Effector memory CD4-positive, alpha-beta T cell (primary cell): ENCODE measurements around the gene U2AF2.

Source experiments
- DNase-seq, 3 donors: peaks; one replicate each; pipeline ENCODE4 v3.0.0-alpha.2; 2020
- H3K27ac ChIP-seq: 2 replicates; pipeline ENCODE4 v1.7.0; 2013; ENCODE audit warnings: mild to moderate bottlenecking, low read length, moderate library complexity; ENCODE audit not compliant: insufficient read depth, poor library complexity, severe bottlenecking
- H3K27me3 ChIP-seq: replicated peaks from 2 replicates; pipeline ENCODE4 v1.7.0; 2013; ENCODE audit warnings: mild to moderate bottlenecking, low read length; ENCODE audit not compliant: insufficient read depth, control insufficient read depth, poor library complexity, severe bottlenecking
- H3K36me3 ChIP-seq: 2 replicates; pipeline ENCODE4 v1.7.0; 2013; ENCODE audit warnings: mild to moderate bottlenecking, low read length, moderate library complexity; ENCODE audit not compliant: control insufficient read depth, insufficient read depth
- H3K4me1 ChIP-seq: 2 replicates; pipeline ENCODE4 v1.7.0; 2013; ENCODE audit warnings: low read length, mild to moderate bottlenecking; ENCODE audit not compliant: control insufficient read depth, insufficient read depth, poor library complexity, severe bottlenecking
- H3K4me3 ChIP-seq: 2 replicates; pipeline ENCODE4 v1.7.0; 2013; ENCODE audit warnings: low read length, low read depth, mild to moderate bottlenecking; ENCODE audit not compliant: insufficient read depth, poor library complexity, severe bottlenecking
- H3K9me3 ChIP-seq: 2 replicates; pipeline ENCODE4 v1.7.0; 2013; ENCODE audit warnings: mild to moderate bottlenecking, low read length, moderate library complexity; ENCODE audit not compliant: control insufficient read depth

The U2AF2 gene

DNA sequence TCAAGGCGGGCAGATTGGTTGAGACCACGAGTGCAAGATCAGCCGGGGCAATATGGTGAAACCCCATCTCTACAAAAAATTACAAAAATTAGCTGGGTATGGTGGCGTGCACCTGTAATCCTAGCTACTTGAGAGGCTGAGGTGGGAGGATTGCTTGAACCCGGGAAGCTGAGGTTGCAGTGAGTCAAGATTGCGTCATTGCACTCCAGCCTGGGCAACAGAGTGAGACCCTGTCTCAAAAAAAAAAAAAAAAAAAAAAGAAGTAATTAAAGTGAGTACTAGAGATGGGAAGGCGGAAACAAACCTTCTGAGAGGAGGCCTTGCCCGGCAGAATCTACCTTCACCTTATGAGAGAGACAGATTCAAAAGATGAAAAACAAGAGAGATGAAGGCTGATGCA, 68.7 kb downstream of the U2AF2 start:
- H3K4me3 ChIP-seq = no peak overlapping the region
- no peak for DNase-seq
- H3K27me3 ChIP-seq = no peaks in the 10 kb centered on the region
- no peaks in the 10 kb centered on the region for H3K9me3 ChIP-seq
- no peaks in the 10 kb centered on the region for H3K36me3 ChIP-seq
- no peaks in the 10 kb centered on the region for H3K4me1 ChIP-seq
- no peak overlapping the region for H3K27ac ChIP-seq
